NCI-H146 treated with DMSO at 0.1 percent for 48 hours (cell line): Measurements from ENCODE around the gene IRF9.
A peak's percentile ranks its signal among the peaks of the same experiment; 100 is the strongest.
"Not testable (repeated sequence)": the region's sequence is repeated elsewhere in the genome, so short reads cannot be mapped to it uniquely, and the experiment has no call there.

Experiments used
- DNase-seq: peaks from one replicate; lab custom pipeline; 2025; ENCODE audit not compliant: unreplicated experiment; lab: John Stamatoyannopoulos, UW

Gene IRF9

GRCh38 chr14:24190416-24190815 lies 29.4 kb downstream of the IRF9 start:
- no peak for DNase-seq

GRCh38 chr14:24192933-24193332 lies 31.9 kb downstream of the IRF9 start:
- DNase-seq, result no peak

- no peak for DNase-seq
These were observed 33.3 kb downstream of the IRF9 start for GRCh38 chr14:24194186-24194872.

- DNase-seq, result no peak
These were observed 33.8 kb downstream of the IRF9 start for GRCh38 chr14:24194873-24195185.

- peak; percentile 61 for DNase-seq
These were observed 34.4 kb downstream of the IRF9 start, which contains the start of gene TM9SF1 for GRCh38 chr14:24195186-24196070. TSS of gene TM9SF1 (minus strand) at chr14:24195441. CDS start at chr14:24195019, 422 bp downstream.

GRCh38 chr14:24196071-24197055 lies 35.3 kb downstream of the IRF9 start:
- no peak for DNase-seq

GRCh38 chr14:24197056-24197450 lies 36.0 kb downstream of the IRF9 start:
- no peak for DNase-seq

- DNase-seq, result no peak
These were observed 37.9 kb downstream of the IRF9 start for GRCh38 chr14:24198814-24199524.

GRCh38 chr14:24202538-24202937 lies 41.5 kb downstream of the IRF9 start:
- DNase-seq, result not testable (repeated sequence)

- DNase-seq, result not testable (repeated sequence)
These were observed 42.3 kb downstream of the IRF9 start for GRCh38 chr14:24203249-24203886.

- no peak for DNase-seq
These were observed 43.4 kb downstream of the IRF9 start for GRCh38 chr14:24204163-24205146.

- DNase-seq, result no peak
These were observed 45.4 kb downstream of the IRF9 start for GRCh38 chr14:24206260-24207103.

- no peak for DNase-seq
These were observed 46.1 kb downstream of the IRF9 start for GRCh38 chr14:24207104-24207551.

- DNase-seq, result no peak
These were observed 46.6 kb downstream of the IRF9 start for GRCh38 chr14:24207625-24208024.

GRCh38 chr14:24211311-24211710 lies 50.2 kb downstream of the IRF9 start:
- no peak for DNase-seq

- peak; percentile 84 for DNase-seq
These were observed 52.1 kb downstream of the IRF9 start, which contains the start of gene CHMP4A for GRCh38 chr14:24212924-24213865. TSS of gene CHMP4A (minus strand) at chr14:24213488. CDS start at chr14:24213439, 49 bp downstream.
